ENCODE measurements around the gene LASP1.

Gene LASP1

DNA sequence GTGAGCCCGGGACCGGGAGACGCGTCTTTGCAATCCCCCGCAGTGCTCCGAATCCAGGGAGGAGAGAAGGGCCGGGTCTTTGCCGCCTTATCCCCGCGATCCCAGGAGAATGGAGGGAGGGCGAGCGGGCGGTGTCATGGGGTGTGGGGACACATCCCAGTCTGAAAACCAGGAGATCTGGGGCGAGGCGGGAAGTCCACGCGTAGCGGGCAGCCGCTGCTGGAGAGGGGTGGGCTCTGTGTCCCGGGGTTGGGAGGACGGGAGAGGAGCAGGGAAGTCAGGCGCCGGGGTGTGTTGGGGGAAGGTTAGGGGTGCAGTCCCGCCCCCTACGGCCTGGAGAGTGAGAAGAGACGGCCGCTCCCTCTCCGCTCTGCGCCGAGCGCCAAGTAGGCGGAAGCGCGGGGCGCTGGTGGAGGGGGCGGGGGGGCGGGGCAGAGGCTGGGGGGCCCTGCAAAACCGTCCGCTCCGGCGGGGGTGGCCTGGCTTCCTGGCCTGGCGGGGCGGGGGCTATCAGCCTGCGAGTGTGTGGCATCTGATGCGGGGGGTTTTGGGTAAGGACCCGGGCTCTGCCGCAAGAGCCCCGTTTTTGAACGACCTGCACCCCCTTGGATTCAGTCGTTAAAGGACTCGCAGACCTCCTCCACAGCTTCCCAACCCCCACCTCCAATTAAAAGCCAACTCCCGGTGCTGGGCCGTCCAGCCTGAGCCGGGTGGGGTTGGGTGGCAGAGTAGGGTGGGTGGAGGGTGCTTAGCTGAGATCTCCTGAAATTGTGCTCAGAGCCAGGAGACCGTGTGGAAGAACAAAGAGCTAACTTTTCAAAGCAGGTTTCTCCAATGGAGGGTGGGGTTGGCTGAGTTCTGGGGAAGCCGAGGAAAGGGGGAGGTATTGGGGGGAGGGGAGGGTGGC, 654 bp downstream of the LASP1 start:
- DNase-seq, result peak; percentile 49

- DNase-seq, result peak; percentile 75
Observed at GRCh38 chr17:38871247-38872015, 1.6 kb downstream of the LASP1 start.

DNA sequence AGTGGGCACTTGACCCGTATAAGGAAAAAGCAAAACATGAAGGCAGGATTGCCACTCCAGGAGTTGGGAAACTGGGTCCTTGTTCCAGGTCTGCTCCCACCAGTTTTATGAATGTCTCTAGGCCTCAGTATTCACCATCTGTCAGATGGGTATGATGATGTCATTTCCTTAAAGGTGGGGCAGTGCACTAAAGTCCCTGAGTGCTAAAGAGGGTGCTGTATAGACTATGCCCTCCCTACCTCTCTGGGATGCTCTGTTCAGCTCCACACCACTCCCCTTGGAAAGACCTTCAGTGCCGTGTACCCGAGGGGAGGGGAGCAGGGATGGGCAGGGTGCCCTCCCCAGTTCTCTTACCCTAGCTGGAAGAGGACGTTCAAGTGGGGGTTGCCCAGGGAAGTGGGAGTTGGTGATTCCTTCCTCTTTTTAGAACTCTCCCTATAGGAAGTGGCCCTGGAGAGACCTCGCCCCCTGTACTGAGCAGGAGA, 2.2 kb downstream of the LASP1 start:
- peak; percentile 37 for DNase-seq

DNA sequence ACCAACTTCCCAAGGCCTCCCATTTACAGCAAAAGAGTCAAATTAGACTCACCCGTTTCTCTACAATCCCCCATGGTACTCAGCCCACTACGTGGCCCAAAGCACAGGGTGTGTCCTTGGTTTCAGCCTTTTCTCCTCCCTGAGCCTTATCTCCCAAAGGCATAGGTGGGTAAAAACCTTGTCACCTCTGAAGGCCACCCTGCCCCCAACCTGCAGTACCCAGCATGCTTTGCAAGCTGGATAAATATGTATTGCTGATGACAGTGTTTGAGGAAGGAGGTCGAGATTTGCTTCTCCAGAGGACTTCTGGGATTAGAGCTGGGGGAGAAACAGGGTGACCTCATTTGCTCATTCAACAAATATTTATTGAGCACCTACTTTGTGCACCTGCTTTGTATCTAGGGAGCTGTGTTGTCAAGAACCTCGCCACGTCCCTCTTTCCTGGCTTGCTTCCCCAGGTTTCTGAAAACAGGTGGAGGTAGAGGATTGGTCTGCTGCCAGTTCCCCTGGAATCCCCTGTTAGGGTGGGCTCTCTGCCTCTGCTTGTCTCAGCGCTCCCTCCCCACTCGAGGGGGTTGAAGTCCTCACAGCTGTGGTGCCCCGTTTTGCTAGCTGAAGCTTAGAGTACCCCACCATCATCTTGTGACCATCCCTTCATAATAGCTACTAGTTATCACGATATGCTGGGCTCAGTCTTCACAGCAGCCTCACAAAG, 3.0 kb downstream of the LASP1 start:
- DNase-seq, result no peak

DNA sequence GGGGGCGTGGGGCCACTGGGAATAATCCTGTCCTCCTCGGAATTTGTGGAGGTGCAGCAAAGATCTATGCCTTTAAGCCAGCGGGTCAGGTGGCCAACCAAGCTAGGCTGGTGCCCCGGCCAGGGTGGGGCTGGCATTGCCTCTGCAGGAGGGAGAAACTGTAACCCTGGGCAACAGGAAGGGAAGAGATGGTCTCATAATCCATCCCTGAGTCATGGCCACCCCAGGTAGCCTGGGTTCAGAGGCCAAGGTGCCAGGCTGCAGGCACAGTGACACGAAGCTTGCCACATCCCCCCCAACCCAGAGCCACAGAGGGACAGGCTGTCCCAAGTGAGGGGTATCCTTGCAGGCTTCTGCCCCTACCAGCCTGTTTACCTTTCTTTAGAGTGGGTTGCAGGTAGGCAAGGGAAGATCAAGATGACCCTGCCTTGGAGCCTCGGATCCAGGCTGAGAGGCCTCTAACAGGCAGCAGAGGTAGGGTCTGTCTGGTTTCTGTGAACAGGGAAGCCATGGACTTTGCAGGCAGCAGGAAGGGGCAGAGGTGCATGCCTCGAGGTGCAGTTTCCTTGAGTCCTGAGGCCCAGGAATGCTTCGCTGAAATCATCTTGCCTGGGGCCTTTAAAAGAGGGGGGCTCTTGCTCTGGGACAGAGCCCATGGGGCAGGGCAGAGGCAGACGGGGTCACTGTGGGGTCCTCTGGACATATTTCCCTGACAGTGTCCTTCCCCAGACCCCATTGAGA, 4.0 kb downstream of the LASP1 start:
- DNase-seq, result no peak

DNA sequence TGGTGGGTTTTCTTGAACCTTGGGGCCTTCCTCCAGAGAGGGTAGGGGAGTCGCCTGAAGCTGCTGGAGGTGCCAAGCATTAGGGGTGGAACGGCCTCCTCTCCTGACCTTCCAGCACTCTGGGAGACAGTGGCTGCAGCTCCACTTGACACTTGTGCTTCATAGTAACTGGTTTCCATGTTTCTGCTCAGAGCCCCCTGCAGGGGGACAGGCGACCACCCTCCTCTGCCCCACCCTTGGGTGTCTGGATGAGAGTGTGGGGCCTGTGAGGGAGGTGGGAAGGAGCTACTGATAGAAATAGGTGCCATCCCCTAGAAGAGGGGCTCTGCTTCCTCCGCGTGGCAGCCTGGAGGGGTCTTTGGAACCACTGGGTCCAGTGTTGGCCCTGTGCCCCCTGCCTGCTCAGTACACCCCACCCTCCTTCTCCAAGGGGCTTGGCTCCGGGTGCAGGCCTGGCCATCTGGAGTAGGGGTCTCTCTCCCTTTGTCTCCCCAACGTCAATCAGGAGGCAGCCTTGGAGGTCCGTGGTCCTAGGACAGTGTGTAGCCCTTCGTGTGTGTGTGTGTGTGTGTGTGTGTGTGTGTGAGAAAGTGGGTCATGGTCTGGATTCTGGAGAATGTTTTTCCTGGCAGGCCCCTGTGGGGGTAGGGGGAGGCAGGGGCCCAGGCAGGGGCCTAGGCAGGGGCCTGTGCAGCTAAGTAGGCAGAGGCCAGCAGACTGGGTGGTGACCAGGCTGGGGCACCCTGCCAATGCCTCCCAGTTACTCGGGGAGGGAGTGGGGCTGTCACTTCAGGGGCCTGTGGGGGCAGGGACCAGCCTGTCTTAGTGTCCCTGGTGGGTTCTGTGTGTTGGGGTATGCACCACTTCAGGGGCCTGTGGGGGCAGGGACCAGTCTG, 4.9 kb downstream of the LASP1 start:
- no peak for DNase-seq

- DNase-seq, result no peak
Observed at GRCh38 chr17:38875477-38876075, 5.7 kb downstream of the LASP1 start.

GRCh38 chr17:38877130-38877851, 7.4 kb downstream of the LASP1 start:
- DNase-seq, result no peak

GRCh38 chr17:38879878-38880665, 10.2 kb downstream of the LASP1 start:
- DNase-seq, result no peak

GRCh38 chr17:38881600-38882191, 11.8 kb downstream of the LASP1 start:
- DNase-seq, result no peak

DNA sequence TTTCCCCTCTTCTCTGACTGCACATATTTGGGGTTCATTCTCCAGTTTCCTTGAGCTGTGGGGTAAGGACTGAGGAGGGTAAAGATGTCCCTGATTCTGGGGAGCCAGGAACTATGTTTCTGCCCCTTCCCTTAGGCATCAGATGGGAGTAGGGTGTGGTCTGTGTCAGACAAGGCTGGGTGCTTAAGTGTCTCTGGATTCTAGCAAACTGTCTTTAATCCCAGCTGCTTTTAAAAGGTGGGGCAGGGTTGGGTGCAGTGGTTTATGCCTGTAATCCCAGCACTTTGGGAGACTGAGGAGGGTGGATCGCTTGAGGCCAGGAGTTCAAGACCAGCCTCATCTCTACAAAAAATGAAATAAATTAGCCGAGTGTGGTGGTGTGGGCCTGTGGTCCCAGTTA, 13.0 kb downstream of the LASP1 start:
- no peak for DNase-seq

DNA sequence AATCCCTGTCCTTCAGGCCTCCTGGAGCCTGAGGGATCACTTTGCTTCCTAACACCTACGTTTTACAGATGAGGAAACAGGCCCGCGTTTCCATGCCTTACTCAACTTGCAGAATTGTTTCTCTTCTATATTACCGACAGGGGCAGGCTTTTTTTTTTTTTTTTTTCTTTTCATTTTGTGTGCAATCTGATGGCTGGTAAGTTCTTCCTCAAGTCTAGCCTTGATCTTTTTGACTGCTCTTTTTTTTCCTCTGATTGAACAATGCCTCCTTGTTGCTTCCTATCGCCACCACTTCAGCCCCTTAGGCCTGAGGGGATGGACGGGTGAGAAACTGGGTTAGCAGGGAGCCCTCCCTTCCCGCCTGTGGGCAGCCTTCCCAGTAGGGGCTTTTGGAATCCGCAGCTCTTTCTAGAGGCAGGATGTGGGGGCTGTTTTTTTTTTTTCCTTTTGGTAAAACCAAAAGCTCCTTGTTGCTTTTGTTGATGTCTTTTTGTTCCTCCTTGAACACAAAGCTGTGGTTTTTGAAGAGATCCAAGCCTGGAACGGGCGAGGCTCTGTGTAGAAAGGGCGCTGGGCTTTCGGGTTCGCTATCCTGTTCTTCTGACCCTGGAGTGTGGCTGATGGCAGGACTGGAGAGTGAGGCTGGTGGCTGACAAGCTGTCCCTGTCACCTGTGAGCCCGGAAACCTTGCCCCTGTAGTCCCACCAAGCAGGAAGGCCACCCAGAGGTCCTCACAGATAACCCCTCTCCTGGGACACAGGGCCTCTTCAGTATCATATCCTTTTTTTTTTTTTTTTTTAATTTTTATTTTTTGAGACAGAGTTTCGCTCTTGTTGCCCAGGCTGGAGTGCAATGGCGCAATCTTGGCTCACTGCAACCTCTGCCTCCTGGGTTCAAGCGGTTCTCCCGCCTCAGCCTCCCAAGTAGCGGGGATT, 14.0 kb downstream of the LASP1 start:
- DNase-seq, result no peak

DNA sequence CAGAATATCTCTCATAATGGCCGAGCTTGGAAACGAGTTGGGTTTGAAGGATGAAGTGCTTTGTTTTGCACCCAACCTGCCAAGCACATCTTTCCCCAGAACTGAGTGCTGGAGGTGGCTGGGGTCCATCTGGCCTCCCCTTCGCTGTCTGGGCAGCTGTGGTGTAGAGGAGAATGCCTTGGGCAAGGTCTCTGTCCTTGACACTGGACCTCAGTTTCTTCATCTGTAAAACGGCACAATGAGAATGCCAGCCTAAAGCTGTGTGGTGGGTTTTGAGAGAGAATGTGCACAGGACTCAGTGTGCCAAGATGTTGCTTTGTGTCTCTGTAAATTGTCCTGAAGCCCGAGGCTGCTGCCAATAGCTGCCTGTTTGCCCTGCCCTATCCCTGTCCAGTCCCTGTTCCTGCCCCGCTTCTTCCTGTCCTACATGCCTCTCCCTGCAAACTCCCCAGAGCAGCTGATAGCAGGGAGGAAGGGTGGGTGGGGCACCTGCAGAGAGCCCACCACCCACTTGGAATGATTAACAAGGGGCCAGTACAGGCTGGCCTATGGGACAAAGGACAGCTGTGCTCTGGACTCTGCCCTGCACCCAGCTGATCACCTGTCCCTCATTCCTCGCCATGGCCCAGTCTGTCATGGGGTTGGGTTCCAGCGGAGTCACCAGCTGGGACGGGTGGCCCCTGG, 15.3 kb downstream of the LASP1 start:
- no peak for DNase-seq

DNA sequence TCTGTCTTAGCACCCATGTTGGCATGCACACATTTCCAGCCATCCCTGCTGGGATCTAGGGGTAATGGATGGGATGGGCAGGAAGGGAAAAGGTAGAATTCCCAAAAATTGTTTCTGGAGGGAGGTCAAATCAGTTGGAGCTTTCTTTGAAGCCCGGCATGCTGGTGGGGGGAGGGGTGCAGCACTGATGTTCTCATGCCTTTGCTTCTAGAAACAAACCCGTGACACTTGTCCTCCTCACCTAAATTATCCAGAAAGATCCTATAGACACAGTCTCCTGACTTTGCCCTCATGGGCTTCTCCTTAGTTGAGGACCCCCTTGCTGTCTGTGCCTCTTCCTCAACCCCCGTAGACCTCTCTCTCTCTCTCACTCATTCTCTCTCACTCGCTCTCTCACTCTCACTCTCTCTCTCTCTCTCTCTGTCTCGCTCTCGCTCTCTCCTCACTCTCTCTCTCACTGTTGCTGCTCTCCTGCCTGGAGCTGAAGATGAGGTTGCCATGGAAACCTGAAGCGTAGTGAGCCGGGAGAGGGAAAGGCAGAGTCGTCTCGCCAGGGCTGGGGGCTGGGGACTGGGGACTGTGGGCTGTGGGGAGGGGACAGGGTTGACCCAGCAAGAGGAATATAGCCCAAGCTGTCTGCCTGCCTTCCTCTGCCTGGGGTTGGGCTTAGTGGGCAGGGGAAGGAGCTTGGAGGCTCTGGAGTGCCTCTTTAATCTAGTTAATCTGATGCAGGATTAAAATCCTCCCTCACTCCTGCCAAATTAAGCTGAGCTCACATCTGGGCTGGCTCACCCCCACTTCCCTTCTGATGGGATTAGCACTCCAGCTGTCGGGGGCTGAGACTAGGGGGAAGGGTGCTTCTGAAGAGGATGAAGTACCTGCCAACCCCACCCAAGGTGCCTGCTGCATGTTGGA, 16.1 kb downstream of the LASP1 start:
- DNase-seq, result no peak

DNA sequence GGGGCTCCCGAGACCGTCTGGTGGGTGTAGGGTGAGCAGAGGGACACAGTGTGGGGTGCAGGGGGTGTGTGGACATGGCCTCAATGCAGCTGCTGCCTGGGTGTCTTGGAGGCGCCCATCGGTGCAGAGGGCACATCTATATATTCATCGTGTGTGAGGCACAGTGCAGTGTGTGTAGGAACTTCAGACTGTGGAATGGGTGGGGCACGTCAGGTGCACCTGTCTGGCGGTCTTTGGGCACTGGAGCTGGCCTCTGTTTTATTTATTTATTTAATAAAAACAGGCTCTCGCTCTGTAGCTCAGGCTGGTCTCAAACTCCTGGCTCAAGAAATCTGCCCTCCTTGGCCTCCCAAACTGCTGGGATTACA, 16.8 kb downstream of the LASP1 start:
- no peak for DNase-seq

DNA sequence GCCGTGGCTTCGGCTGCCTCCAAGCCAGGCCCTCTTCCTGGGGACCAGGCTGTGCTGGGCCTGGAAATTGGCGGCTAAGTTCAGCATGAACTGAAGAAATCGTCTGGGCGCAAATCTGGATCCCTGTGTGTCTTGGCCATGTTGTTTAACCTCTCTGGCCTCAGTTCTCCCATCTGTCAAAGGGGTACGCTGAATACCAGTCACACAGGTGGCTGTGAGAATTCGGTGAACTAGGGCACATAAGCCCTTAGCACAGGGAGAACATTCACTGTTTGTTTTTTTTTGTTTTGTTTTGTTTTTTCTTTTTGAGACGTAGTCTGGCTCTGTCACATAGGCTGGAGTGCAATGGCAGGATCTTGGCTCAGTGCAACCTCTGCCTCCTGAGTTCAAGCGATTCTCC, 19.0 kb downstream of the LASP1 start:
- no peak for DNase-seq

Data from CD4-positive, alpha-beta T cell treated with Interleukin-4 for 4 hours (primary cell).